Sigmoid colon (tissue), 7 donors: Measurements from ENCODE around the gene PTCH1. TPM values are rescaled to one million over a fixed set of nuclear protein-coding genes. Genes with fewer than 3 reads are reported as not detected.

Source experiments
- DNase-seq: peaks from one replicate; pipeline ENCODE4 v3.0.0-alpha.2; 2019
- H3K27ac ChIP-seq, 4 donors: fragments of 200-600 bp; sonication (generic); one replicate each; pipeline ENCODE4 v1.5.1; 2016 to 2019; ENCODE audit warnings: mild to moderate bottlenecking in 1 of 4
- H3K27me3 ChIP-seq, 3 donors: fragments of 200-600 bp; sonication (generic); one replicate each; pipeline ENCODE4 v1.5.1; 2019; ENCODE audit warnings: mild to moderate bottlenecking in 1 of 3
- H3K36me3 ChIP-seq, 4 donors: fragments of 200-600 bp; sonication (generic); one replicate each; pipeline ENCODE4 v1.5.1; 2016 to 2019
- H3K4me1 ChIP-seq, 4 donors: fragments of 200-600 bp; sonication (generic); one replicate each; pipeline ENCODE4 v1.5.1; 2017 to 2019
- H3K4me3 ChIP-seq, 4 donors: fragments of 200-600 bp; sonication (generic); one replicate each; pipeline ENCODE4 v1.5.1; 2017 to 2019; ENCODE audit warnings: mild to moderate bottlenecking in 2 of 4, moderate library complexity in 1 of 4
- H3K9me3 ChIP-seq, 4 donors: fragments of 200-600 bp in 3 of 4; sonication (generic) in 3 of 4; one replicate each; pipeline versions ENCODE4 v1.5.1 to v1.6.1; 2013 to 2019
- EP300 ChIP-seq, 4 donors: sonication (generic); formaldehyde crosslinking; IDR thresholded peaks; one replicate each; pipeline ENCODE4 v1.6.1; 2017; ENCODE audit warnings: antibody characterized with exemption in 4 of 4
- POLR2A ChIP-seq, 2 donors: fragments of 450-650 bp; IDR thresholded peaks; one replicate each; pipeline ENCODE4 v1.6.1; 2016; ENCODE audit warnings: antibody characterized with exemption in 2 of 2, mild to moderate bottlenecking in 2 of 2, moderate library complexity in 2 of 2
- POLR2AphosphoS5 ChIP-seq, 4 donors: sonication (generic); formaldehyde crosslinking; IDR thresholded peaks; one replicate each; pipeline ENCODE4 v1.6.1; 2017; ENCODE audit warnings: antibody characterized with exemption in 4 of 4
- WGBS, 2 donors: extraction: QIAGEN DNeasy Blood & Tissue Kit; methylation state at CpG; one replicate each; pipeline ENCODE4 v1.1.7; 2013; 5-methylcytosine and 5-hydroxymethylcytosine counted together
- intact Hi-C: fragments of 100-400 bp; cut with DNase I; formaldehyde crosslinking; loops from one replicate; pipeline ENCODE4 v1.15.1; 2023
- polyA plus RNA-seq, 3 donors: library from polyadenylated mRNA; stranded (reverse); fragments of 200-250 nt; gene quantifications; one replicate each; pipeline ENCODE4 v1.2.3, GENCODE V29; 2013
- total RNA-seq, 4 donors: library from RNA; depleted of rRNA; stranded (reverse); fragments of >200 nt; gene quantifications; one replicate each; pipeline ENCODE4 v1.1.0, GENCODE V29; 2016
- TF ChIP-seq, protein P1 (sequence below), 4 experiments: fragments of 450-650 bp in 3 of 4; fragments of 200-600 bp in 1 of 4; IDR thresholded peaks; one replicate each; pipeline ENCODE4 v1.5.1; 2016 to 2019; ENCODE audit warnings: antibody characterized with exemption in 4 of 4, mild to moderate bottlenecking in 3 of 4, moderate library complexity in 2 of 4
- donor health status: healthy with polysubstance abuse.
- donor health status: Bipolar disorder and iron deficiency.
- donor health status: healthy.

The PTCH1 gene
- total and polyA plus RNA-seq, 7 donors: 2.3 to 10.7 (median 7.2) TPM

DNA sequence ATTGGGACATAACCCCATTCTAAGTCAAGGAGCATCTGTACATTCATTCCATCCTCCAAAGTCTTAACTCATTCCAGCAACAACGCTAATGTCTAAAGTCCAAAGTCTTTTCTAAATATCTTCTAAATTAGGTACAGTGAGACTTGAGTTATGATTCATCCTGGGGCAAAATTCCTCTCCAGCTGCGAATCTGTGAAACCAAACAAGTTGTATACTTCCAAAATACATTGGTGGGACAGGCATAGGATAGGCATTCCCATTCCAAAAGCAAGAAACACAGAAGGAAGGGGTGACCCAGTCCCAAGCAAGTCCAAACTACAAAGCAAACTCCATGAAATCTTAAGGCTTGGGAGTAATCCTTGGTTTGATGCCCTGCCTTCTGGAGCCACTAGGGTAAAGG lies 101.6 kb downstream of the PTCH1 start:
- no peak for DNase-seq
- TF ChIP-seq POLR2A (IDR thresholded peaks at IDR 0.05) (no peak), POLR2AphosphoS5 (IDR thresholded peaks at IDR 0.05) (no peak), EP300 (IDR thresholded peaks at IDR 0.05) (no peak)
- TF ChIP-seq, protein P1, sequence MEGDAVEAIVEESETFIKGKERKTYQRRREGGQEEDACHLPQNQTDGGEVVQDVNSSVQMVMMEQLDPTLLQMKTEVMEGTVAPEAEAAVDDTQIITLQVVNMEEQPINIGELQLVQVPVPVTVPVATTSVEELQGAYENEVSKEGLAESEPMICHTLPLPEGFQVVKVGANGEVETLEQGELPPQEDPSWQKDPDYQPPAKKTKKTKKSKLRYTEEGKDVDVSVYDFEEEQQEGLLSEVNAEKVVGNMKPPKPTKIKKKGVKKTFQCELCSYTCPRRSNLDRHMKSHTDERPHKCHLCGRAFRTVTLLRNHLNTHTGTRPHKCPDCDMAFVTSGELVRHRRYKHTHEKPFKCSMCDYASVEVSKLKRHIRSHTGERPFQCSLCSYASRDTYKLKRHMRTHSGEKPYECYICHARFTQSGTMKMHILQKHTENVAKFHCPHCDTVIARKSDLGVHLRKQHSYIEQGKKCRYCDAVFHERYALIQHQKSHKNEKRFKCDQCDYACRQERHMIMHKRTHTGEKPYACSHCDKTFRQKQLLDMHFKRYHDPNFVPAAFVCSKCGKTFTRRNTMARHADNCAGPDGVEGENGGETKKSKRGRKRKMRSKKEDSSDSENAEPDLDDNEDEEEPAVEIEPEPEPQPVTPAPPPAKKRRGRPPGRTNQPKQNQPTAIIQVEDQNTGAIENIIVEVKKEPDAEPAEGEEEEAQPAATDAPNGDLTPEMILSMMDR (IDR thresholded peaks at IDR 0.05): no peak
- Histone ChIP-seq H3K9me3 (no peaks in the 10 kb centered on the region), H3K27ac (no peak overlapping the region), H3K27me3 (no peaks in the 10 kb centered on the region), H3K4me1 (no peaks in the 10 kb centered on the region), H3K4me3 (no peak overlapping the region), H3K36me3 (no peaks in the 10 kb centered on the region)
- 68 to 82% methylated on average over 2 of the region's 2 CpGs for WGBS, 2 donors
- intact Hi-C loops: no loop called here

- Histone ChIP-seq H3K4me3 (no peak overlapping the region), H3K27ac (no peak overlapping the region), H3K4me1 (no peaks in the 10 kb centered on the region), H3K27me3 (no peaks in the 10 kb centered on the region), H3K9me3 (no peaks in the 10 kb centered on the region), H3K36me3 (no peaks in the 10 kb centered on the region)
- intact Hi-C loops: no loop called here
- no peak for DNase-seq
- TF ChIP-seq POLR2A (IDR thresholded peaks at IDR 0.05) (no peak), POLR2AphosphoS5 (IDR thresholded peaks at IDR 0.05) (no peak), EP300 (IDR thresholded peaks at IDR 0.05) (no peak)
- TF ChIP-seq, protein P1 (IDR thresholded peaks at IDR 0.05): no peak
- 46 to 79% methylated on average over 2 of the region's 2 CpGs for WGBS, 2 donors
Observed at GRCh38 chr9:95413793-95414192, 103.0 kb downstream of the PTCH1 start.

DNA sequence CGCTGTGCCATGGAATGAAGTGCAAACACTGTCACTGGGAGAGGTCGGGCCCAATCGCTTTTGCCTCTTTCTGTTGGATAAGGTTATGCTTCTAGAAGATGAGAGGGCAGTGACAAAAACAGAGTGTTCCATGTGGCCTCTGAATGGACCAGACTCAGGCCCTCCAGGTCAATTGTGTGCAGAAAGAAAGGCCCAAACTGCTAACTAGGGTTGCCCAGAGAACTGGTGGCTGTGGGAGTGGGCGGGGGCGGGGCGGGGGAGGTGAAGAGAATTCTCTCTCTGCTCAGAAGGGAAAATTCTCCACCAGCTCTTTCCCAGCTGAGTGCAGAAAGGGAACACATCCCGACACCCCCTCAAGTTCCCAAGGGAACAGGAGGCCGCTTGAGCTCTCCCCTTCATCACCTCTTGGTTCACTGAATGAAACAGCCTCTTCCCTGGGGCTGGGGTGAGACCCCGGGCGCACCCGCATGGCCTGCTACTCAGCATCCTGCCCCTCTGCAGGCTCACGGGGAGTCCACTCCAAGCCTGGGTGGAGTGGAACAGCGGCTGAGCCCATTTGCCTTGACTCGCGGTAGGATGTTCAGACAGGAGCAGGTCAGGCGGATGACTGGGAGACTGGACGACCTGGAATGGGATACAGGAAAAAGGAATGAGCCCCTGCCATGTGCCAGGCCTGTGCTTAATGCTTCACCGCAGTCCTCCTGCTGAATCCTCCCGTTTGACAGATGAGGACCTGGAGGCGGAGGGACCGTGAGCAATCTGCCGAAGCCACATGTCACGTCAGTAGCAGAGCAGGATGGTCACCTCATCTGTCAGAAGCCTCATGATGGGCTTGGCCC lies 105.5 kb downstream of the PTCH1 start:
- Histone ChIP-seq H3K27ac (no peak overlapping the region), H3K9me3 (no peaks in the 10 kb centered on the region), H3K4me3 (no peak overlapping the region), H3K27me3 (no peaks in the 10 kb centered on the region), H3K4me1 (no peaks in the 10 kb centered on the region), H3K36me3 (no peaks in the 10 kb centered on the region)
- no peak for DNase-seq
- TF ChIP-seq, protein P1 (IDR thresholded peaks at IDR 0.05): no peak
- TF ChIP-seq POLR2A (IDR thresholded peaks at IDR 0.05) (no peak), EP300 (IDR thresholded peaks at IDR 0.05) (no peak), POLR2AphosphoS5 (IDR thresholded peaks at IDR 0.05) (no peak)
- 95 to 96% methylated on average over 23 of the region's 23 CpGs for WGBS, 2 donors
- intact Hi-C loops: no loop called here

GRCh38 chr9:95409650-95410426 lies 106.9 kb downstream of the PTCH1 start:
- TF ChIP-seq EP300 (IDR thresholded peaks at IDR 0.05) (no peak), POLR2A (IDR thresholded peaks at IDR 0.05) (no peak), POLR2AphosphoS5 (IDR thresholded peaks at IDR 0.05) (peak in 2 of 4 donors; percentile 8 to 38)
- TF ChIP-seq, protein P1 (IDR thresholded peaks at IDR 0.05): no peak
- WGBS, 2 donors: 76 to 85% methylated on average over 6 of the region's 6 CpGs
- no peak for DNase-seq

More at GRCh38 chr9:95409650-95410426, 106.9 kb downstream of the PTCH1 start:
- H3K27ac ChIP-seq: no peak overlapping the region
- H3K4me1 ChIP-seq: no peaks in the 10 kb centered on the region
- H3K9me3 ChIP-seq: no peaks in the 10 kb centered on the region
- H3K4me3 ChIP-seq: no peak overlapping the region
- no peaks in the 10 kb centered on the region for H3K36me3 ChIP-seq
- intact Hi-C loops: no loop called here
- no peaks in the 10 kb centered on the region for H3K27me3 ChIP-seq
